ENCODE data around the gene PIM1.

- peak; percentile 44 for TF ChIP-seq CTCF (conservative IDR thresholded peaks at IDR 0.05)
- peak; percentile 58 for TF ChIP-seq ZFX (IDR thresholded peaks at IDR 0.05)
Measured at GRCh38 chr6:37170273-37171200, 585 bp downstream of the PIM1 start.

Measured in C4-2B (cell line).